ENCODE data around the gene OLIG2.

- TF ChIP-seq POLR2A (IDR thresholded peaks at IDR 0.05) = no peak
- TF ChIP-seq, protein P1, sequence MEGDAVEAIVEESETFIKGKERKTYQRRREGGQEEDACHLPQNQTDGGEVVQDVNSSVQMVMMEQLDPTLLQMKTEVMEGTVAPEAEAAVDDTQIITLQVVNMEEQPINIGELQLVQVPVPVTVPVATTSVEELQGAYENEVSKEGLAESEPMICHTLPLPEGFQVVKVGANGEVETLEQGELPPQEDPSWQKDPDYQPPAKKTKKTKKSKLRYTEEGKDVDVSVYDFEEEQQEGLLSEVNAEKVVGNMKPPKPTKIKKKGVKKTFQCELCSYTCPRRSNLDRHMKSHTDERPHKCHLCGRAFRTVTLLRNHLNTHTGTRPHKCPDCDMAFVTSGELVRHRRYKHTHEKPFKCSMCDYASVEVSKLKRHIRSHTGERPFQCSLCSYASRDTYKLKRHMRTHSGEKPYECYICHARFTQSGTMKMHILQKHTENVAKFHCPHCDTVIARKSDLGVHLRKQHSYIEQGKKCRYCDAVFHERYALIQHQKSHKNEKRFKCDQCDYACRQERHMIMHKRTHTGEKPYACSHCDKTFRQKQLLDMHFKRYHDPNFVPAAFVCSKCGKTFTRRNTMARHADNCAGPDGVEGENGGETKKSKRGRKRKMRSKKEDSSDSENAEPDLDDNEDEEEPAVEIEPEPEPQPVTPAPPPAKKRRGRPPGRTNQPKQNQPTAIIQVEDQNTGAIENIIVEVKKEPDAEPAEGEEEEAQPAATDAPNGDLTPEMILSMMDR (IDR thresholded peaks at IDR 0.05) = no peak
Observed at GRCh38 chr21:33021667-33022066, 4.1 kb upstream of the OLIG2 start.
